Measurements from ENCODE around the gene SLU7. TPM values are rescaled to one million over a fixed set of nuclear protein-coding genes. Genes with fewer than 3 reads are reported as not detected.
A peak's percentile ranks its signal among the peaks of the same experiment; 100 is the strongest.

The SLU7 gene
- total RNA-seq, 1 experiment from 2014 or later, result 33.3 TPM

- Histone ChIP-seq H3K9me2 (replicated peaks; ENCODE audit: low read length) (no peaks in the 10 kb centered on the region), H4K20me1 (ENCODE audit: low read length) (no peaks in the 10 kb centered on the region), H2AFZ (ENCODE audit: low read length) (no peak overlapping the region), H3K27me3 (ENCODE audit: low read length) (no peaks in the 10 kb centered on the region), H3K36me3 (ENCODE audit: low read depth, low read length) (peaks cover 17% of the 10 kb centered on the region), H3K4me2 (ENCODE audit: low read length) (peak overlapping the region; percentile 91), H3K4me3 (ENCODE audit: low read length) (peak overlapping the region; percentile 81), H3K4me1 (ENCODE audit: insufficient read depth, low read length) (peaks cover 14% of the 10 kb centered on the region), H3F3A (ENCODE audit: low read length, unreplicated experiment) (no peaks in the 10 kb centered on the region), H3K27ac (ENCODE audit: low read length) (no peak overlapping the region), H3K9ac (ENCODE audit: low read length) (peak overlapping the region; percentile 97), H3K9me3 (ENCODE audit: low read length) (no peaks in the 10 kb centered on the region), H3K79me2 (ENCODE audit: low read length) (peaks cover 29% of the 10 kb centered on the region)
- DNase-seq (no peak), ATAC-seq (no peak)
- BruUV-seq (replicated peaks), result no TSS peak
- POLR2A ChIA-PET (ENCODE audit: unreplicated experiment), result no interaction called here
- intact Hi-C loops (cut with micrococcal nuclease), result no loop called here
- no peak for TF ChIP-seq EZH2 (IDR thresholded peaks at IDR 0.05; ENCODE audit: low read length, unreplicated experiment)
- TF ChIP-seq CTCF (conservative IDR thresholded peaks at IDR 0.05; ENCODE audit: low read depth, low read length), result no peak
- TF ChIP-seq EZH2phosphoT487 (IDR thresholded peaks at IDR 0.05; ENCODE audit: borderline replicate concordance, low read length), result no peak
- CTCF ChIA-PET, result no interaction called here
Measured at GRCh38 chr5:160398806-160399205, 20.1 kb downstream of the SLU7 start.

GRCh38 chr5:160397492-160397891 lies 21.4 kb downstream of the SLU7 start:
- peak overlapping the region; percentile 0; the same call in 1 of the 2 replicates for H3K4me2 ChIP-seq (ENCODE audit: low read length)
- no TSS peak for BruUV-seq (replicated peaks)
- no peak overlapping the region for H3K9ac ChIP-seq (ENCODE audit: low read length)
- H4K20me1 ChIP-seq (ENCODE audit: low read length), result no peaks in the 10 kb centered on the region
- ChIA-PET POLR2A (ENCODE audit: unreplicated experiment) (interaction anchor here (0.7 kb wide), 1 partner anchor 30 kb away, joined by 7 read pairs; no protein-coding TSS in a partner anchor), CTCF (no interaction called here)
- no peaks in the 10 kb centered on the region for H3F3A ChIP-seq (ENCODE audit: low read length, unreplicated experiment)
- H2AFZ ChIP-seq (ENCODE audit: low read length), result no peak overlapping the region
- H3K9me2 ChIP-seq (replicated peaks; ENCODE audit: low read length), result no peaks in the 10 kb centered on the region
- peaks cover 14% of the 10 kb centered on the region for H3K4me1 ChIP-seq (ENCODE audit: insufficient read depth, low read length)
- no peak overlapping the region for H3K27ac ChIP-seq (ENCODE audit: low read length)
- DNase-seq (no peak), ATAC-seq (no peak)
- H3K79me2 ChIP-seq (ENCODE audit: low read length), result peaks cover 29% of the 10 kb centered on the region
- no peak overlapping the region for H3K4me3 ChIP-seq (ENCODE audit: low read length)
- H3K27me3 ChIP-seq (ENCODE audit: low read length), result no peaks in the 10 kb centered on the region
- H3K9me3 ChIP-seq (ENCODE audit: low read length), result no peaks in the 10 kb centered on the region
- no peak for TF ChIP-seq CTCF (conservative IDR thresholded peaks at IDR 0.05; ENCODE audit: low read depth, low read length)
- no peak for TF ChIP-seq EZH2phosphoT487 (IDR thresholded peaks at IDR 0.05; ENCODE audit: borderline replicate concordance, low read length)
- no peak for TF ChIP-seq EZH2 (IDR thresholded peaks at IDR 0.05; ENCODE audit: low read length, unreplicated experiment)
- intact Hi-C loops (cut with micrococcal nuclease), result no loop called here
- peaks cover 12% of the 10 kb centered on the region for H3K36me3 ChIP-seq (ENCODE audit: low read depth, low read length)

- POLR2A ChIA-PET (ENCODE audit: unreplicated experiment), result no interaction called here
- intact Hi-C loops (cut with micrococcal nuclease), result no loop called here
- no TSS peak for BruUV-seq (replicated peaks)
- no peaks in the 10 kb centered on the region for H3K9me2 ChIP-seq (replicated peaks; ENCODE audit: low read length)
- H3K36me3 ChIP-seq (ENCODE audit: low read depth, low read length), result no peaks in the 10 kb centered on the region
- H2AFZ ChIP-seq (ENCODE audit: low read length), result no peak overlapping the region
- H3F3A ChIP-seq (ENCODE audit: low read length, unreplicated experiment), result no peaks in the 10 kb centered on the region
- H3K4me2 ChIP-seq (ENCODE audit: low read length), result no peak overlapping the region
- no peaks in the 10 kb centered on the region for H3K9me3 ChIP-seq (ENCODE audit: low read length)
- ATAC-seq (no peak), DNase-seq (no peak)
- H3K27ac ChIP-seq (ENCODE audit: low read length), result no peak overlapping the region
- CTCF ChIA-PET, result no interaction called here
- H3K4me1 ChIP-seq (ENCODE audit: insufficient read depth, low read length), result peaks cover 9% of the 10 kb centered on the region
- TF ChIP-seq EZH2 (IDR thresholded peaks at IDR 0.05; ENCODE audit: low read length, unreplicated experiment), result no peak
- no peak for TF ChIP-seq CTCF (conservative IDR thresholded peaks at IDR 0.05; ENCODE audit: low read depth, low read length)
- TF ChIP-seq EZH2phosphoT487 (IDR thresholded peaks at IDR 0.05; ENCODE audit: borderline replicate concordance, low read length), result no peak
- H3K9ac ChIP-seq (ENCODE audit: low read length), result no peak overlapping the region
- no peak overlapping the region for H3K4me3 ChIP-seq (ENCODE audit: low read length)
- peaks cover 29% of the 10 kb centered on the region for H3K79me2 ChIP-seq (ENCODE audit: low read length)
- H3K27me3 ChIP-seq (ENCODE audit: low read length), result no peaks in the 10 kb centered on the region
- H4K20me1 ChIP-seq (ENCODE audit: low read length), result no peaks in the 10 kb centered on the region
Measured at GRCh38 chr5:160395111-160395510, 23.8 kb downstream of the SLU7 start.

Data from PC-3 (cell line).